Type B pancreatic cell (in vitro differentiated cells): ENCODE measurements around the gene SPG7. TPM values are rescaled to one million over a fixed set of nuclear protein-coding genes. Genes with fewer than 3 reads are reported as not detected.

Experiments
- DNase-seq: peaks from one replicate; pipeline ENCODE4 v3.0.0; 2021; ENCODE audit warnings: mixed read lengths; ENCODE audit not compliant: unreplicated experiment; ENCODE audit errors: extremely low spot score
- H3K27ac Mint-ChIP-seq: 2 replicates; pipeline ENCODE4 v1.8.0; 2021; ENCODE audit warnings: mild to moderate bottlenecking, mixed read lengths
- H3K27me3 Mint-ChIP-seq: 2 replicates; pipeline ENCODE4 v1.8.0; 2021; ENCODE audit warnings: mixed read lengths
- H3K36me3 Mint-ChIP-seq: 2 replicates; pipeline ENCODE4 v1.8.0; 2021; ENCODE audit warnings: mixed read lengths
- H3K4me1 Mint-ChIP-seq: one replicate; pipeline ENCODE4 v1.8.0; 2021; ENCODE audit warnings: mixed read lengths; ENCODE audit not compliant: unreplicated experiment
- H3K4me3 Mint-ChIP-seq: 2 replicates; pipeline ENCODE4 v1.8.0; 2021; ENCODE audit warnings: mild to moderate bottlenecking, mixed read lengths
- H3K9me3 Mint-ChIP-seq: 2 replicates; pipeline ENCODE4 v1.8.0; 2021; ENCODE audit warnings: mixed read lengths
- total RNA-seq: library from RNA; stranded (reverse); gene quantifications from 2 replicates; pipeline ENCODE4 v1.2.1, GENCODE V29; 2021; ENCODE audit warnings: low replicate concordance
- TF ChIP-seq, protein P1 (sequence below): fragments of 200-600 bp; sonication (generic); conservative IDR thresholded peaks from 2 replicates; pipeline ENCODE4 v1.5.0; 2021; ENCODE audit warnings: antibody characterized with exemption, mild to moderate bottlenecking

The SPG7 gene
- total RNA-seq, 1 donor from 2014 or later: 129 TPM

DNA sequence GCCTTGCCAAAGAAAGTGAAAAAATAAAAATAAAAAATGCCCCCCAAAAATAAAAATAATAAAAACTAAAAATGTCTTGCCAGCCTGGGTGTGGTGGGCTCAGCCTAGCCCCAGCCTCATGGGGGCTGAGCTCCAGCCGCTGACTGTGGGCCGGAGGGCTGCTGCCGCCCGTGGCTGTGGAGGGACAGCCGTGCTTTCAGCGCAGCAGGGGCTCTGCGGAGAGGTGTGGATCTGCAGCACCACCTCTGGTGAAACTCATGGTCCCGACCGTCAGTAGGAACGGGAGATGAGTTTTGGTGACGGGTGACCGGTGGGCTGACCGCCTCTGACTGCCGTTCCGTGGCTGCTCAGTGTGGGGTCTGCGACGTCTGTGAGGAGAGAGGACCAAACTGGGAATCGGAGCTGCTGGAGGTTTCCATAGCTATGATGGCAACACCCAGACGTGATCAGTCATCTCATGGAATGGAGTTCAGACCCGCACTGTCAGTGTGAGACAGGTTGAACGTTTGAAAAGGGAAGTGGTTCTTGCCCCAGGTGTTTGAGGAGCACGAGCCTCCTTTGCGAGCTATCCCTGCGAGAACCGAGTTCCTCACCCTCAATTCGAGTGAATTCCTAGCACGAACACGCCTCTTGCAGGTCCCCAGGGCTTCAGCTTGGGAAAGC, 40.3 kb downstream of the SPG7 start:
- no peaks in the 10 kb centered on the region for H3K9me3 Mint-ChIP-seq
- TF ChIP-seq, protein P1, sequence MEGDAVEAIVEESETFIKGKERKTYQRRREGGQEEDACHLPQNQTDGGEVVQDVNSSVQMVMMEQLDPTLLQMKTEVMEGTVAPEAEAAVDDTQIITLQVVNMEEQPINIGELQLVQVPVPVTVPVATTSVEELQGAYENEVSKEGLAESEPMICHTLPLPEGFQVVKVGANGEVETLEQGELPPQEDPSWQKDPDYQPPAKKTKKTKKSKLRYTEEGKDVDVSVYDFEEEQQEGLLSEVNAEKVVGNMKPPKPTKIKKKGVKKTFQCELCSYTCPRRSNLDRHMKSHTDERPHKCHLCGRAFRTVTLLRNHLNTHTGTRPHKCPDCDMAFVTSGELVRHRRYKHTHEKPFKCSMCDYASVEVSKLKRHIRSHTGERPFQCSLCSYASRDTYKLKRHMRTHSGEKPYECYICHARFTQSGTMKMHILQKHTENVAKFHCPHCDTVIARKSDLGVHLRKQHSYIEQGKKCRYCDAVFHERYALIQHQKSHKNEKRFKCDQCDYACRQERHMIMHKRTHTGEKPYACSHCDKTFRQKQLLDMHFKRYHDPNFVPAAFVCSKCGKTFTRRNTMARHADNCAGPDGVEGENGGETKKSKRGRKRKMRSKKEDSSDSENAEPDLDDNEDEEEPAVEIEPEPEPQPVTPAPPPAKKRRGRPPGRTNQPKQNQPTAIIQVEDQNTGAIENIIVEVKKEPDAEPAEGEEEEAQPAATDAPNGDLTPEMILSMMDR: no peak
- DNase-seq: no peak
- no peaks in the 10 kb centered on the region for H3K27me3 Mint-ChIP-seq
- peaks cover 4% of the 10 kb centered on the region for H3K36me3 Mint-ChIP-seq
- no peak overlapping the region for H3K27ac Mint-ChIP-seq
- H3K4me1 Mint-ChIP-seq: no peaks in the 10 kb centered on the region
- no peak overlapping the region for H3K4me3 Mint-ChIP-seq

DNA sequence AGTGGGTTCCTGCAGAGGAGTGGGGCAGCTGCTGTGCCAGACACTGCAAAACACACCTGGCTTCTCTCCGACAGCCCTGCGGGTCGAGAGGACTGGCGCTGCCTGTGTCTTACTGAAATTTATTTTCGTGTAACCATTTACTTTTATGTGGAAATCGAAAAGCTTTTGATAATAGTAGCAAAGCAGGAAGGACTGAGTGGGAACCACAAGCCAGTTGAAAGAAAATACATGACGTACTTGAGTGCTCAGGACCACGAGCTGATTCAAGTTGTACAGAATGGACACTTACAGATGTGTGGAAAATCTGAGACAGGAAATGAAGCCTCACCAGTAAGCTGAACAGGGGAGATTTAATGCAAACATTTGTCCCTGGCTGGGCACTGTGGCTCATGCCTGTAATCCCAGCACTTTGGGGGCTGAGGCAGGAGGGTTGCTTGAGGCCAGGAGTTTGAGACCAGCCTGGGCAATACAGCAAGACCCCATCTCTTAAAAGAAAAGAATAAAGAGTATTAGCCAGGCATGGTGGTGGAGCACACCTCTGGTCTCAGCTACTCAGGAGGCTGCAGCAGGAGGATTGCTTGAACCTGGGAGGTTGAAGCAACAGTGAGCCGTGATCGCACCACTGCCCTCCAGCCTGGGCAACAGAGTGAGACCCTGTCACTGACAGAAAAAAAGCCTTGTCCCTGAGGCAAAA, 41.0 kb downstream of the SPG7 start:
- TF ChIP-seq, protein P1: no peak
- no peaks in the 10 kb centered on the region for H3K27me3 Mint-ChIP-seq

DNA sequence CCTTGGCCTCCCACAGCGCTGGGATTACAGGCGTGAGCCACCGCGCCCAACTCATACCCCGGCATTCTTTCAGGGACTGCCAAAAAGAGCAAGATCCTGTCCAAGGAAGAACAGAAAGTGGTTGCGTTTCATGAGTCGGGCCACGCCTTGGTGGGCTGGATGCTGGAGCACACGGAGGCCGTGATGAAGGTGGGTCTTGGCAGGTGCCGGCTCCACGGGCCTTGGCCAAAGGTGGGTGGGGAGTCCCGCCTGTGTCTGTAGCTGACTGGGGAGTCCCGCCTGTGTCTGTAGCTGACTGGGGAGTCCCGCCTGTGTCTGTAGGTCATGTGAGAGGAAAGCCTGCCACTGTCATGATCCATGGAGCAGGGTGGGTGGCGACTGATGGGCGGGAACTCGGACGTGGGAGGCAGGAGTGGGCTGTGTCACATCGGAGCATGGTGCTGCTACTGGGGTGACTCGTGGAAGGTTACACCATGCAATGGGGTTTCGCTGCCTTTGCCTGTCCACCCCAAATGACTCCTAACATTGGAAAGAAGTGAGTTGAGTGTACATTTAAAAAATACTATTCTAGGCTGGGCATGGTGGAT, 42.3 kb downstream of the SPG7 start:
- Mint-ChIP-seq H3K4me3 (no peak overlapping the region), H3K36me3 (peaks cover 4% of the 10 kb centered on the region), H3K27ac (no peak overlapping the region), H3K27me3 (no peaks in the 10 kb centered on the region), H3K9me3 (no peaks in the 10 kb centered on the region), H3K4me1 (no peaks in the 10 kb centered on the region)
- TF ChIP-seq, protein P1: no peak
- no peak for DNase-seq

More for the DNA sequence above, 41.0 kb downstream of the SPG7 start:
- Mint-ChIP-seq H3K4me1 (no peaks in the 10 kb centered on the region), H3K9me3 (no peaks in the 10 kb centered on the region), H3K36me3 (peaks cover 4% of the 10 kb centered on the region), H3K4me3 (no peak overlapping the region), H3K27ac (no peak overlapping the region)
- DNase-seq: no peak

DNA sequence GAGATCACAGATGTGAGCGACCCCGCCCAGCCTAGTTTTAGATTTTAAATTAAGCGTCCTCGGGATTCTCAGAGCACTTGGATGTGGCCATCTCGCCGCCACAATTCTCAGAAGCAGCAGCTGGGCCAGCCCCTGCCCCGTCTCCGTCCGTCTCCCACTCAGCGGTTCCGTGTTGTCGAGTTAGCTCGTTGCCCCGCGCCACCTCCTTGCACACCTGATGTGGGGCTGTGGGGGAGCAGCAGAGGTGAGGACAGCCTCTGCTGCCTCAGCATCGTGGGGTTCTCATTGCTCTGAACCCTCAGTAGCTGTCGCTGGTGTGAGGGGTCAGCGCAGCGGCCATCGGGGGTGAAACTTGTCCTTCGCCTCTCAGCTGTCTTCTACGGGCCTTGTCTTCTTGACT, 44.1 kb downstream of the SPG7 start:
- no peak overlapping the region for H3K4me3 Mint-ChIP-seq
- peaks cover 3% of the 10 kb centered on the region for H3K4me1 Mint-ChIP-seq
- TF ChIP-seq, protein P1: no peak
- no peak overlapping the region for H3K27ac Mint-ChIP-seq
- H3K27me3 Mint-ChIP-seq: no peaks in the 10 kb centered on the region
- no peaks in the 10 kb centered on the region for H3K9me3 Mint-ChIP-seq
- no peak for DNase-seq
- H3K36me3 Mint-ChIP-seq: peaks cover 7% of the 10 kb centered on the region

DNA sequence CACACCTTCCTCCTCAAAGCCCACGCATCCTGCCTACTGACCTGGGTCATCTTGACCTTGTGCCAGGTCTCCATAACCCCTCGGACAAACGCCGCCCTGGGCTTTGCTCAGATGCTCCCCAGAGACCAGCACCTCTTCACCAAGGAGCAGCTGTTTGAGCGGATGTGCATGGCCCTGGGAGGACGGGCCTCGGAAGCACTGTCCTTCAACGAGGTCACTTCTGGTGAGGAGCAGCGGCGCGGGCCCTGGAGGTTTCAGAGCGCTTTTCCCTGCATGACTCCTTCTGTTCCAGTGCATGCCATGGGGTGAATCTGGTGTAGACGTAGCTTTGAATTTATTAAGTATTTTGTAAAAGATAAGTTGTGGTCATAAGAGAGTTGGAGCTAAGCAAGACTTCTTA, 44.7 kb downstream of the SPG7 start:
- Mint-ChIP-seq H3K4me3 (no peak overlapping the region), H3K27me3 (no peaks in the 10 kb centered on the region), H3K27ac (no peak overlapping the region), H3K4me1 (peaks cover 8% of the 10 kb centered on the region), H3K36me3 (peaks cover 11% of the 10 kb centered on the region), H3K9me3 (no peaks in the 10 kb centered on the region)
- DNase-seq: no peak
- TF ChIP-seq, protein P1: no peak
